ENCODE data around the gene GTF3C1.

The GTF3C1 gene

DNA sequence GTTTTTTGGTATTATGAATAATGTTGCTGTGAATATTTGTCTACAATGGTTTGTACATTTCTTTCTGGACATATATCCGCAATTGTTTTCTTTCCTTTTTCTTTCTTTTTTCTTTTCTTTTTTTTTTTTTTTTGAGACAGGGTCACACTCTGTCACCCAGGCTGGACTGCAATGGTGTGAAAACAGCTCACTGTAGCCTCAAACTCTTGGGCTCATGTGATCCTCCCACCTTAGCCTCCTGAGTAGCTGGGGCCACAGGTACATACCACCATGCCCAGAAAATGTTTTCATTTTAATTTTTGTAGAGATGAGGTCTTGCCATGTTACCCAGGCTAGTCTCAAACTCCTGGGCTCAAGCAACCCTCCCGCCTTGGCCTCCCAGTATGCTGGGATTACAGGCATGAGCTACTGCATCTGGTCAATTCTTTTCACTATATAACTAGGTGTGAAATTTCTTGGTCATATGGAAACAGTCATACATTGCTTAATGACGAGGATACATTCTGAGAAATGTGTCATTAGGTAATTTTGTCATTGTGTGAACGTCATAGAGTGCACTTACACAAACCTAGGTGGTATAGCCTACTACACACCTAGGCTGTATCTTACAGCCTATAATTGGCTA, 132.6 kb downstream of the GTF3C1 start:
- no peak for DNase-seq

DNA sequence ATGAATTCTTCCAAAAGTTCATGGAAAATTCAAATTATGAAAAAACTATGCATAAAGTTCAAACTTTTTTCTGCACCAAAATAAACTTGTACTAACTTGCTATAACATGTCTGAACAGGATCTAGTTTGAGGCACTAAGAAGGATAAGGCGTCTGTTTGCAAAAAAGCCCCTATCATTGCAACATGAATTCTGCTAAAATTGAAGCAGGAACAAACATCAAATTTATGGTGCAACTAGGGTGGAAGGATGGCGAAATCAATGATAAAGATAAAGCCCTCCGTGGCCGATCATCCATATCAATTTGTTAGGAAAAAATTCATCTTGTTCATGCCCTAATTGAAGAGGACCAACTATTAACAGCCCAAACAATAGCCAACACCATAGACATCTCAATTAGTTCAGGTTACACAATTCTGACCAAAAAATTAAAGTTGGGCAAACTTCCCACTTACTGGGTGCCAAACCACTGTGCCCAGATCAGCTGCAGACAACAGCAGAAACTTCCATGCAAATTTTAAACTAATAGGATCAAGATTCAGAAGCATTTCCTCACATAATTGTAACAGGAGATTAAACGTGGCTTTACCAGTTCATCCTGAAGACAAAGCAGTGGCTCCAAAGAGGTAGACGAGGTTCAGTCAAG, 134.8 kb downstream of the GTF3C1 start:
- no peak for DNase-seq

DNA sequence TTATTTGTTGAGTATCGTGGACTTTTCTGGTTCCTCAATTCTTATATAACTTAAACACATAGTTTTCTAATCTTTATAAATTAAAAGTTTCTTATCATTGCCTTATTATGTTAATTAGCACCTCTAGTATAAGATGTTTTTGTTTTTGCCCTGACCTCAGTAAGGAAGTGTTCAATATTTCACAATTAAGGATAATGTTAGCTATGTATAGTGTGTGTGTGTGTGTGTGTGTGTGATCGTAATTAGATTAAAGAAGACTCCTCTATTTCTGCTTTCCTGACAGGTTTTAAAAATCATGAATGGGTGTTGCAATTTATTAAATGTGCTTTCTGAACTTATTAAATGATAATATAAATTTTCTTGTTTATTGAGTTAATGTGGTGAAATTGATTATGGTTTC, 135.8 kb downstream of the GTF3C1 start:
- DNase-seq: no peak

DNA sequence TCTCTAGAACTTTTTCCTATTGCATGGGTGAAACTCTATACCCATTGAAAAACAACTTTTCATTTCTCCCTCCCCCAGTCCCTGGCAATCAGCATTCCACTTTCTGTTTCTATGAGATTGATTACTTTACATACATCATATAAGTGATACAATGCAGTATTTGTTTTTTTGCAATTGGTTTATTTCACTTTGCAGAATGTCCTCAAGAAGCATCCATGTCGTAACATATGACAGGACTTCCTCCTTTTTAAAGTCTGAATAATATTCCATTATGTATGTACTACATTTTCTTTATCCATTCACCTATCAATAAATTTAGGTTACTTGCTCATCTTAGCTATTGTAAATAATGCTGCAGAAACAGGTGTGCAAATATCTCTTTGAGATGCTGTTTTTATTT, 139.0 kb downstream of the GTF3C1 start:
- no peak for DNase-seq

Data from NCI-H526 treated with DMSO at 0.1 percent for 48 hours (cell line).